ENCODE results near the gene IL1F10.

- TF ChIP-seq EZH2 (IDR thresholded peaks at IDR 0.05; ENCODE audit: borderline replicate concordance, insufficient read depth, low read length, poor library complexity, severe bottlenecking) (no peak), CTCF (IDR thresholded peaks at IDR 0.05; ENCODE audit: poor library complexity, severe bottlenecking) (no peak), EP300 (conservative IDR thresholded peaks at IDR 0.05; ENCODE audit: poor library complexity, severe bottlenecking) (no peak)
Observed at GRCh38 chr2:113124181-113124961, 56.6 kb downstream of the IL1F10 start.
